Upper lobe of right lung (tissue), 1 donor: ENCODE data around the gene SND1. TPM values are rescaled to one million over a fixed set of nuclear protein-coding genes. Genes with fewer than 3 reads are reported as not detected.

Experiments used
- ATAC-seq: fragments of 200-7000 bp; cut with Tn5 transposase; one replicate; pipeline ENCODE4 v1.9.1; 2020; ENCODE audit warnings: mild to moderate bottlenecking, moderate library complexity
- DNase-seq: peaks from one replicate; pipeline ENCODE4 v3.0.0-alpha.2; 2020
- H3K27ac ChIP-seq: fragments of 200-600 bp; one replicate; pipeline ENCODE4 v1.8.0; 2022
- H3K27me3 ChIP-seq: fragments of 200-600 bp; one replicate; pipeline ENCODE4 v1.8.0; 2022; ENCODE audit warnings: mild to moderate bottlenecking
- H3K36me3 ChIP-seq: fragments of 200-600 bp; one replicate; pipeline ENCODE4 v1.8.0; 2022
- H3K4me1 ChIP-seq: fragments of 200-600 bp; one replicate; pipeline ENCODE4 v1.8.0; 2022
- H3K4me3 ChIP-seq: fragments of 200-600 bp; one replicate; pipeline ENCODE4 v1.8.0; 2022; ENCODE audit warnings: mild to moderate bottlenecking
- H3K9me3 ChIP-seq: fragments of 200-600 bp; one replicate; pipeline ENCODE4 v1.8.0; 2022
- CTCF ChIP-seq: fragments of 200-600 bp; IDR thresholded peaks from one replicate; pipeline ENCODE4 v1.8.0; 2022; ENCODE audit warnings: antibody characterized with exemption
- intact Hi-C: fragments of 100-400 bp; cut with DNase I; formaldehyde crosslinking; loops from one replicate; pipeline ENCODE4 v1.11.0; 2022
- total RNA-seq: library from RNA; stranded (reverse); fragmentation: NEBNext Ultra II Directional; extraction: Animal tissue kit (Norgen Biotek cat#: 25700); gene quantifications from one replicate; pipeline ENCODE4 v1.2.1, GENCODE V29; 2021
- donor health status: DM: no; HTN: yes; CAD: no; lungs with severe emphysema.

Gene SND1
- total RNA-seq, 1 donor from 2014 or later: 150 TPM

GRCh38 chr7:127858091-127858914 is 206.3 kb downstream of the SND1 start:
- Histone ChIP-seq H3K27me3 (no peaks in the 10 kb centered on the region), H3K4me3 (no peak overlapping the region), H3K27ac (no peak overlapping the region), H3K4me1 (no peaks in the 10 kb centered on the region), H3K36me3 (no peaks in the 10 kb centered on the region), H3K9me3 (no peaks in the 10 kb centered on the region)
- ATAC-seq (no peak), DNase-seq (no peak)
- no peak for TF ChIP-seq CTCF
- intact Hi-C loops: no loop called here

GRCh38 chr7:127858915-127859189 is 206.9 kb downstream of the SND1 start:
- Histone ChIP-seq H3K9me3 (no peaks in the 10 kb centered on the region), H3K36me3 (no peaks in the 10 kb centered on the region), H3K4me3 (no peak overlapping the region), H3K27ac (no peak overlapping the region), H3K27me3 (no peaks in the 10 kb centered on the region), H3K4me1 (no peaks in the 10 kb centered on the region)
- no peak for ATAC-seq
- intact Hi-C loops: no loop called here
- DNase-seq: no peak
- no peak for TF ChIP-seq CTCF

- ATAC-seq: no peak
- DNase-seq: no peak
- intact Hi-C loops: no loop called here
- TF ChIP-seq CTCF: no peak
- Histone ChIP-seq H3K36me3 (no peaks in the 10 kb centered on the region), H3K4me3 (no peak overlapping the region), H3K27ac (no peak overlapping the region), H3K27me3 (no peaks in the 10 kb centered on the region), H3K4me1 (no peaks in the 10 kb centered on the region), H3K9me3 (no peaks in the 10 kb centered on the region)
Observed at GRCh38 chr7:127859330-127859729, 207.3 kb downstream of the SND1 start.

- Histone ChIP-seq H3K4me1 (peaks cover 7% of the 10 kb centered on the region), H3K27ac (no peak overlapping the region), H3K4me3 (no peak overlapping the region), H3K36me3 (no peaks in the 10 kb centered on the region), H3K27me3 (no peaks in the 10 kb centered on the region), H3K9me3 (no peaks in the 10 kb centered on the region)
- ATAC-seq (no peak), DNase-seq (no peak)
- no peak for TF ChIP-seq CTCF
- intact Hi-C loops: no loop called here
Observed at GRCh38 chr7:127862525-127862924, 210.5 kb downstream of the SND1 start.

- DNase-seq (no peak), ATAC-seq (no peak)
- Histone ChIP-seq H3K36me3 (no peaks in the 10 kb centered on the region), H3K9me3 (no peaks in the 10 kb centered on the region), H3K27me3 (no peaks in the 10 kb centered on the region), H3K27ac (no peak overlapping the region), H3K4me3 (no peak overlapping the region), H3K4me1 (peaks cover 7% of the 10 kb centered on the region)
- intact Hi-C loops: no loop called here
- no peak for TF ChIP-seq CTCF
Observed at GRCh38 chr7:127863082-127863481, 211.1 kb downstream of the SND1 start.

GRCh38 chr7:127865466-127865865 is 213.5 kb downstream of the SND1 start:
- no peak for TF ChIP-seq CTCF
- Histone ChIP-seq H3K36me3 (no peaks in the 10 kb centered on the region), H3K27ac (no peak overlapping the region), H3K4me3 (no peak overlapping the region), H3K4me1 (peaks cover 7% of the 10 kb centered on the region), H3K27me3 (no peaks in the 10 kb centered on the region), H3K9me3 (no peaks in the 10 kb centered on the region)
- ATAC-seq (peak; percentile 72), DNase-seq (no peak)
- intact Hi-C loops: no loop called here
